Measurements from ENCODE around the gene EXD3.

The EXD3 gene

GRCh38 chr9:137402746-137403145 lies 20.2 kb downstream of the EXD3 start:
- no peak for TF ChIP-seq CTCF (IDR thresholded peaks at IDR 0.05; ENCODE audit: low read depth, low read length)
- DNase-seq (ENCODE audit: extremely low read depth, low read depth) = no peak

- TF ChIP-seq CTCF (IDR thresholded peaks at IDR 0.05; ENCODE audit: low read depth, low read length) = no peak
- DNase-seq (ENCODE audit: extremely low read depth, low read depth) = no peak
These were observed 24.1 kb downstream of the EXD3 start for GRCh38 chr9:137398561-137399468.

DNA sequence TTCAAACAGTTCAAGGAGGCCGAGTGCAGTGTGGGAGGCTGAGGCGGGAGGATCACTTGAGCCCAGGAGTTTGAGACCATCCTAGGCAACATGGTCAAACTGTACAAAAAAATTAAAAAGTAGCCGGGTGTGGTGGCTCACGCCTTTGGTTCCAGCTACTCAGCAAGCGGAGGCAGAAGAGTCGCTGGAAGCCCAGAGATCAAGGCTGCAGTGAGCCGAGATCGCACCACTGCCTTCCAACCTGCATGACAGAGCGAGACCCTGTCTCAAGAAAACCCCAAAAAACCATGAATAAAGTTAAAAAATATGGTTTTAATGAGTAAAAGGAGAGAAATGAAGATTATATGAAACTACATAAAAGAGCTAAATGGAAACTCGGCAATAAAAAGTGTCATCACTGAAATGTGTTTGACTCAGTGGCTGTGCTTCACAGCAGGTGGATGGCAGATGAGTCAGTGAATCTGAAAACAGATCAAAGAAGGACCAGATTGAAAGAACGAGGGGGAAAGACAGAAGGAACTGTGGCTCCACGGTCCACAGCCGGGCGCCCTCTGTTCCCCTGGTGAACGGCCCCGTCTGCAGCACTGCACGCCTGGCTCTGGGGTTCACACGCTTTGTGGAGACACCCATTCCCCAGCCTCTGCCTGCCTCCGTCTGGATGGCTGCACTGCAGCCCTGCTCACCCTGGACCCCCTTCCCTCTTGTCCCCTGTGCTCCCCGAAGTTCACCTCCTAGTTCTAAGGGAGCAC lies 25.1 kb downstream of the EXD3 start:
- DNase-seq (ENCODE audit: extremely low read depth, low read depth) = no peak
- no peak for TF ChIP-seq CTCF (IDR thresholded peaks at IDR 0.05; ENCODE audit: low read depth, low read length)

GRCh38 chr9:137396634-137397367 lies 26.2 kb downstream of the EXD3 start:
- no peak for DNase-seq (ENCODE audit: extremely low read depth, low read depth)
- TF ChIP-seq CTCF (IDR thresholded peaks at IDR 0.05; ENCODE audit: low read depth, low read length) = no peak

DNA sequence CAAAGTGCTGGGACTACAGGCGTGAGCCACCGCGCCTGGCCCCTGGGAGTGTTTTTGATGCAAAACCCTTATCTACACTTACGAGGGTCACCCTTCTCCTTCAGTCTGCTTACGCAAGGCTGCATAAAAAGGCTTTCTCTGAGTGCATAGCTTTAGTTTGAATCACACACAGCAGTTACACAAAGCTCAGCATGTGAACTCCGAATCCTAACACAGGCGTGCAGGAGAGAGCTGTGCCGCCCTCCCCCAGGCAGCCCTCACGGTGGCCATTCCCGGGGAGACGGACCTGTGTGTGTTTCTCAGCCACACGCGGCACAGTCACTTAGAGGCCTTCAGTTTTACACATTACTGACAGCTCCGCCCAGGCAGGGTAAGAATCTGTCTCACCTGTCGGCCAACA lies 26.7 kb downstream of the EXD3 start:
- no peak for DNase-seq (ENCODE audit: extremely low read depth, low read depth)
- TF ChIP-seq CTCF (IDR thresholded peaks at IDR 0.05; ENCODE audit: low read depth, low read length) = no peak

DNA sequence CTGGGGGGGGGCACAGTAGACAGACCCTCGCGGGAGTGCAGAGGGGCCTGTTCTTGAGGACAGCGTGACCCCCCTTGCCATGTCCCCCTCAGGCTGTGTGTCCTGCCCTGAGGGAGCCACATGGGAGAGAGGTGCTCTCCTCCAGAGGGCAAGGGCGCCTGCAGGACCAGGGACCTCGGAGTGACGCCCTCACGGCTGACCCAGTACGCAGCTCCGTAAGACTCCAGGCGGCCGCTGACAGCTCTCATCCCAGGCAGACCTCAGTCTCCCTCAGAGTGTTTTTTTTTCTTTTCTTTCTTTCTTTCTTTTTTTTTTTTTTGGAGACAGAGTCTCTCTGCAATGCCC lies 27.3 kb downstream of the EXD3 start:
- no peak for DNase-seq (ENCODE audit: extremely low read depth, low read depth)
- no peak for TF ChIP-seq CTCF (IDR thresholded peaks at IDR 0.05; ENCODE audit: low read depth, low read length)
